ENCODE measurements around the gene PREX1. TPM values are rescaled to one million over a fixed set of nuclear protein-coding genes. Genes with fewer than 3 reads are reported as not detected.
"Not testable (repeated sequence)": the region's sequence is repeated elsewhere in the genome, so short reads cannot be mapped to it uniquely, and the experiment has no call there.

Gene PREX1
- polyA plus RNA-seq, 1 of the 3 experiments (the other 2 are of a cell fraction) = 5.3 TPM

GRCh38 chr20:48875233-48875913, 47.6 kb upstream of the PREX1 start:
- H3K27me3 ChIP-seq (ENCODE audit: insufficient read depth) = no peaks in the 10 kb centered on the region
- no peaks in the 10 kb centered on the region for H3K9me3 ChIP-seq
- no peaks in the 10 kb centered on the region for H4K20me1 ChIP-seq (ENCODE audit: insufficient read depth)
- peaks cover 0 to 6% of the 10 kb centered on the region in 2 experiments; a peak in 1 of 4 replicates for H3K4me1 ChIP-seq (ENCODE audit: control insufficient read depth in 1 of 2, insufficient read depth in 2 of 2, low read depth in 1 of 2, low read length in 1 of 2)
- TF ChIP-seq CHD2 (IDR thresholded peaks at IDR 0.05; ENCODE audit: low read length, partially characterized antibody) (no peak), RAD21 (IDR thresholded peaks at IDR 0.05; ENCODE audit: low read length) (no peak), PBX3 (IDR thresholded peaks at IDR 0.05) (no peak), ELF1 (IDR thresholded peaks at IDR 0.05) (no peak), GABPA (IDR thresholded peaks at IDR 0.05; ENCODE audit: low read depth) (no peak), NFIC (IDR thresholded peaks at IDR 0.05; ENCODE audit: borderline replicate concordance) (no peak)
- TF ChIP-seq, protein P1, sequence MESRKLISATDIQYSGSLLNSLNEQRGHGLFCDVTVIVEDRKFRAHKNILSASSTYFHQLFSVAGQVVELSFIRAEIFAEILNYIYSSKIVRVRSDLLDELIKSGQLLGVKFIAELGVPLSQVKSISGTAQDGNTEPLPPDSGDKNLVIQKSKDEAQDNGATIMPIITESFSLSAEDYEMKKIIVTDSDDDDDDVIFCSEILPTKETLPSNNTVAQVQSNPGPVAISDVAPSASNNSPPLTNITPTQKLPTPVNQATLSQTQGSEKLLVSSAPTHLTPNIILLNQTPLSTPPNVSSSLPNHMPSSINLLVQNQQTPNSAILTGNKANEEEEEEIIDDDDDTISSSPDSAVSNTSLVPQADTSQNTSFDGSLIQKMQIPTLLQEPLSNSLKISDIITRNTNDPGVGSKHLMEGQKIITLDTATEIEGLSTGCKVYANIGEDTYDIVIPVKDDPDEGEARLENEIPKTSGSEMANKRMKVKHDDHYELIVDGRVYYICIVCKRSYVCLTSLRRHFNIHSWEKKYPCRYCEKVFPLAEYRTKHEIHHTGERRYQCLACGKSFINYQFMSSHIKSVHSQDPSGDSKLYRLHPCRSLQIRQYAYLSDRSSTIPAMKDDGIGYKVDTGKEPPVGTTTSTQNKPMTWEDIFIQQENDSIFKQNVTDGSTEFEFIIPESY (IDR thresholded peaks at IDR 0.05; ENCODE audit: borderline replicate concordance, low read depth) = no peak
- TF ChIP-seq, protein P2, sequence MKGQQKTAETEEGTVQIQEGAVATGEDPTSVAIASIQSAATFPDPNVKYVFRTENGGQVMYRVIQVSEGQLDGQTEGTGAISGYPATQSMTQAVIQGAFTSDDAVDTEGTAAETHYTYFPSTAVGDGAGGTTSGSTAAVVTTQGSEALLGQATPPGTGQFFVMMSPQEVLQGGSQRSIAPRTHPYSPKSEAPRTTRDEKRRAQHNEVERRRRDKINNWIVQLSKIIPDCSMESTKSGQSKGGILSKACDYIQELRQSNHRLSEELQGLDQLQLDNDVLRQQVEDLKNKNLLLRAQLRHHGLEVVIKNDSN (IDR thresholded peaks at IDR 0.05; ENCODE audit: borderline replicate concordance, low read depth) = no peak
- ChIA-PET CTCF (interaction anchor here (1.3 kb wide), 1 partner anchor 218 kb away, joined by 6 read pairs; no protein-coding TSS in a partner anchor), POLR2A (no interaction called here)
- WGBS (ENCODE audit: low lambda C conversion rate) = 89% methylated on average over 17 of the region's 17 CpGs
- DNase-seq = no peak
- H3K4me2 ChIP-seq = no peak overlapping the region
- H2AFZ ChIP-seq (ENCODE audit: low read depth) = no peak overlapping the region
- no peaks in the 10 kb centered on the region for H3K9me2 ChIP-seq
- H3K9ac ChIP-seq = no peak overlapping the region
- H3K4me3 ChIP-seq (ENCODE audit: low read depth in 2 of 2, low read length in 1 of 2) = no peak overlapping the region
- no peaks in the 10 kb centered on the region for H3F3A ChIP-seq (replicated peaks; ENCODE audit: insufficient read depth)
- H3K79me2 ChIP-seq (ENCODE audit: insufficient read depth) = no peaks in the 10 kb centered on the region
- no peak overlapping the region for H3K27ac ChIP-seq (ENCODE audit: low read depth in 2 of 2, low read length in 1 of 2)
- no peaks in the 10 kb centered on the region for H3K36me3 ChIP-seq (replicated peaks in 1 of 2; ENCODE audit: control insufficient read depth in 1 of 2, insufficient read depth in 2 of 2, low read length in 1 of 2)

GRCh38 chr20:48869442-48869841, 41.6 kb upstream of the PREX1 start:
- H3K4me2 ChIP-seq; DNase-seq; H3K9me2 ChIP-seq; CTCF ChIA-PET; H3K79me2 ChIP-seq (ENCODE audit: insufficient read depth); H3K4me1 ChIP-seq (ENCODE audit: control insufficient read depth in 1 of 2, insufficient read depth in 2 of 2, low read depth in 1 of 2, low read length in 1 of 2); H3K4me3 ChIP-seq (ENCODE audit: low read depth in 2 of 2, low read length in 1 of 2); POLR2A ChIA-PET; H3K27ac ChIP-seq (ENCODE audit: low read depth in 2 of 2, low read length in 1 of 2); H3F3A ChIP-seq (replicated peaks; ENCODE audit: insufficient read depth); H3K9ac ChIP-seq; H2AFZ ChIP-seq (ENCODE audit: low read depth); H3K27me3 ChIP-seq (ENCODE audit: insufficient read depth); H4K20me1 ChIP-seq (ENCODE audit: insufficient read depth); H3K9me3 ChIP-seq; H3K36me3 ChIP-seq (replicated peaks in 1 of 2; ENCODE audit: control insufficient read depth in 1 of 2, insufficient read depth in 2 of 2, low read length in 1 of 2): not testable (repeated sequence)
